ENCODE data around the gene DNAJC7. TPM values are rescaled to one million over a fixed set of nuclear protein-coding genes. Genes with fewer than 3 reads are reported as not detected.
A peak's percentile ranks its signal among the peaks of the same experiment; 100 is the strongest.
"Not testable (repeated sequence)": the region's sequence is repeated elsewhere in the genome, so short reads cannot be mapped to it uniquely, and the experiment has no call there.

DNAJC7 gene
- total RNA-seq, 2 experiments from 2014 or later: 86.6 to 94.8 TPM

DNA sequence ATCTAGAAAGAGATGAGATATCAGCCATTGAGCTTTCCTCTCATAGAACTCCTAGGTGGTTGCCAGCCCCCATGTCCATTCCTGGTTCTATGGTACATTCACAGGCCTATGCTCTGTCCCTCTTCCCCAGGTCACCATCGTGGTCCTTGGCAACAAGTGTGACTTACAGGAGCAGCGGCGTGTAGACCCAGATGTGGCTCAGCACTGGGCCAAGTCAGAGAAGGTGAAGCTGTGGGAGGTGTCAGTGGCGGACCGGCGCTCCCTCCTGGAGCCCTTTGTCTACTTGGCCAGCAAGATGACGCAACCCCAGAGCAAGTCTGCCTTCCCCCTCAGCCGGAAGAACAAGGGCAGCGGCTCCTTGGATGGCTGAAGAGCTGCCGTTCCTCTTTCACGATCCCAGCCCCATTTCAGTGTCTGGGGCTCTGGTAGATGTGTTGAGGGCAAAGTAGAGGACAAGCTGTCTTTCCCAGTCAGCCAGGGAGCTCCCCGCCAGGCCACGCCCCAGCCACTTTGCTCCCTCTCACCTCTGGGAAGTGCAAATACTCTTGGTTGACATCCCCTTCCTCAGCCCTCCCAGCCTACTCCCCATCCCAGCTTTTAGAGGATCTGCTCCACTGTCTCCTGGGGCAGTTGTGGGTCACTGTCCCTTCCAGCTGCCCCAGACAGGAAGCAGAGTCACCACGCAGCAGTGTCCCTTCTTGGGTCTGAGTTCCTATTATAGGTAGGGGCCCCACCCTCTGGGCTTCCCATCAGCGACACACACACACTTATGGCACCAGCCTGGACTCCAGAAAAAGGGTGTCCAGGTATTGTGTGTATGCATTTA is 6.5 kb upstream of the DNAJC7 start:
- H3K27me3 Mint-ChIP-seq: no peaks in the 10 kb centered on the region
- peaks cover 32% of the 10 kb centered on the region for H3K4me1 Mint-ChIP-seq
- H3K36me3 Mint-ChIP-seq (ENCODE audit: low read depth): peaks cover 20% of the 10 kb centered on the region
- intact Hi-C loops (cut with DNase I, micrococcal nuclease): loop anchor here in 1 of 2 experiments (2.0 kb wide), 3 partner anchors 43 to 383 kb away; partner anchors contain the start of gene KCNH4
- CTCF ChIA-PET: interaction anchor here (0.7 to 4.1 kb wide), 12 partner anchors 10 to 494 kb away, joined by 3 to 22 read pairs (median 3); partner anchors contain the start of genes DHX58 and KAT2A
- no peak overlapping the region for H3K4me3 Mint-ChIP-seq
- no peaks in the 10 kb centered on the region for H3K9me3 Mint-ChIP-seq (ENCODE audit: low read depth)
- ATAC-seq (no peak), DNase-seq (no peak)
- peak overlapping the region; percentile 66 for H3K27ac Mint-ChIP-seq
- POLR2A ChIA-PET: no interaction called here

DNA sequence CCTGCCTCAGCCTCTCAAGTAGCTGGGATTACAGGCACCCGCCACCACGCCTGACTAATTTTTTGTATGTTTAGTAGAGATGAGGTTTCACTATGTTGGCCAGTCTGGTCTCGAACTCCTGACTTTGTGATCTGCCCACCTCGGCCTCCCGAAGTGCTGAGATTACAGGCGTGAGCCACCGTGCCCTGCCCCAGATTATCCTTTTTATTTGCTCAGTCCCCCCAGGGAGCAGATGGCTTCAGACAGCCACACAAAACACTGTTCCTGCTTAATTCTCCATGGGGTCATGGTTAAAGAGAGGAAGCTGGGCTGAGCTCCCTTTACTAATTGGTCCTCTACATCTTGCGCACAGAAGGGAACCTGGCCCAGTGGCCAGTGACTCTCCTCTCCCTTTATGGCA is 3.6 kb upstream of the DNAJC7 start:
- peaks cover 45% of the 10 kb centered on the region for H3K4me1 Mint-ChIP-seq
- peaks cover 34% of the 10 kb centered on the region for H3K36me3 Mint-ChIP-seq (ENCODE audit: low read depth)

DNA sequence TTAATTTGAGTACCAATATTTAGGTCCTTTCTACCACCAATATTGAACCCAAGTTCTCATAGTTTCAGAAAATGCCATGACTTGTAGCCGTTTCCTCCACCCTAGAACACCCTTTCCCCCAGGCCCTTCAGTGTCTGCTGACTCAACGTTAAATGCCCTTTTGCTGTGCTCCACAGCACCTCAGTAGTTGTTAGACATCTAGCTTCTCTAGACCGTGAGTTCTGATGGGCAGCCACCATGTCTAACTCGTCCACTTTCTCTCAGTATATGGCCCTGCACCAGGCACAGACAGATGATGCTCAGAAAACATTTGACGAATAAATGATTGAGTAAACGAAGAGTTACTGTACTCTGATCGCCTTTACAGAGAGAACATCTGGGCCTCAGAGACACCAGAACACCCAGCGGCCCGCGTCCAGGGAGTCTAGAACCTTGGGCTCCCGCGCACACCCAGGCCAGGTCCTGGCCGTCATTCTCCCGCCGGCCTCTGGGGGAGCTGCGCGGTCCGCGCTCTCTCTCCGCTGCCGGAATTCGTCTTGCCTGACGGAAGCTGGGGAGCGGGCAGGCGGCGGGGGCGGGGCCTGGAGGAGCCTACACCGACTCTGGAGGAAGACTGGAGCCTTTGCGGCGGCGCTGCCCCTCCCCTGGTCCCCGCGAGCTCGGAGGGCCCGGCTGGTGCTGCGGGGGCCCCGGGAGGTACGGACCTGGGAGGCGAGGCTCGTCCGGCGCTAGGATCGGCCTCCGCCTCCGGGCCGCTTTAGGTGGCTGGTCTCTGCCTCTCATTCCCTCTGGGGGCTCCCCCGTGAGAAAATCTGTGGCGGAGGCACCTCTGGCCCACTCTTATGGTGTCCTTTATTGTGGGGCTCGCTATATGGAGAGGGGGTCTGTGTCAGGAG is 2.5 kb upstream of the DNAJC7 start, which contains the start of gene NKIRAS2:
TSS of gene NKIRAS2 (plus strand) at position 582 of the 896 bp plus-strand sequence. CDS start 1,488 bp downstream, outside the sequence.
- Mint-ChIP-seq H3K27me3 (no peaks in the 10 kb centered on the region), H3K9me3 (ENCODE audit: low read depth) (no peaks in the 10 kb centered on the region), H3K36me3 (ENCODE audit: low read depth) (peaks cover 42% of the 10 kb centered on the region), H3K27ac (peak within 1 kb of the TSS; percentile 88), H3K4me3 (peak within 1 kb of the TSS; percentile 100), H3K4me1 (peaks cover 52% of the 10 kb centered on the region)
- ChIA-PET CTCF (interaction anchor here (0.6 to 2.1 kb wide), 29 partner anchors 9 to 512 kb away, joined by 3 to 17 read pairs (median 4); partner anchors contain the start of genes CNP, DHX58, GHDC and ZNF385C), POLR2A (interaction anchor here (0.5 to 1.8 kb wide), 6 partner anchors 53 to 155 kb away, joined by 3 to 4 read pairs (median 3); partner anchors contain the start of genes ACLY, CNP, DHX58 and KLHL11)
- peak; percentile 78 for ATAC-seq
- peak; percentile 97 for DNase-seq
- intact Hi-C loops (cut with DNase I, micrococcal nuclease): loop anchor here (1.0 to 5.0 kb wide), 7 partner anchors 54 to 518 kb away; partner anchors contain the start of genes KLHL11 (in 1 of the 2), NAGLU (in 1 of the 2), ODAD4 (in 1 of the 2) and STAT5A (in 1 of the 2)

More for the DNA sequence above, 3.6 kb upstream of the DNAJC7 start:
- peak overlapping the region; percentile 86 for H3K4me3 Mint-ChIP-seq
- ATAC-seq; H3K27me3 Mint-ChIP-seq; DNase-seq; H3K9me3 Mint-ChIP-seq (ENCODE audit: low read depth): not testable (repeated sequence)
- CTCF ChIA-PET: interaction anchor here (0.7 to 2.1 kb wide), 11 partner anchors 10 to 163 kb away, joined by 3 to 17 read pairs (median 4); partner anchors contain the start of gene DHX58
- peak overlapping the region; percentile 76 for H3K27ac Mint-ChIP-seq
- POLR2A ChIA-PET: interaction anchor here (0.6 to 1.8 kb wide), 2 partner anchors 53 to 55 kb away, joined by 4 to 5 read pairs; partner anchors contain the start of gene CNP
- intact Hi-C loops (cut with DNase I, micrococcal nuclease): loop anchor here (1.0 kb wide), 3 partner anchors 56 to 95 kb away; partner anchors contain the start of gene ODAD4 (in 1 of the 2)

DNA sequence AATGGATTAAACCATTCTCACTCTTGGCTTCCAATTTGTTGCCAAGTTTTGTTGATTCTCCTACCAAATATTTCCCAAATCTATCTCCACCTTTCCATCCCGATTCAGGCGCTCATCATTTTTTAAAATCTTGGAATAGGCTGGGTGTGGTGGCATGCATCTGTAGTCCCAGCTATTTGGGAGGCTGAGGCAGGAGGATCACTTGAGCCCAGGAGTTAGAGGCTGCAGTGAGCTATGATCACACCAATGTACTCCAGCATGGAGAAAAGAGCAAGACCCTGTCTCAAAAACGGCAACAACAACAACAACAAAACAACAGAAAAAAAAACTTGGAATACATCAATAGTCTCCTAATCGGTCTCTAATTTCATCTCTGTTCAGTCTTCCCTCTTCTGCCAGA is 1.7 kb upstream of the DNAJC7 start:
- peak overlapping the region; percentile 72 for H3K27ac Mint-ChIP-seq
- H3K27me3 Mint-ChIP-seq: no peaks in the 10 kb centered on the region
- no peak for ATAC-seq
- ChIA-PET CTCF (interaction anchor here (0.5 to 2.3 kb wide), 14 partner anchors 10 to 1200 kb away, joined by 3 to 16 read pairs (median 5); partner anchors contain the start of genes CNP, KAT2A and ODAD4), POLR2A (interaction anchor here (1.8 kb wide), 1 partner anchor 53 kb away, joined by 4 read pairs; the partner anchor contains the start of gene CNP)
- H3K4me1 Mint-ChIP-seq: peaks cover 51% of the 10 kb centered on the region
- intact Hi-C loops (cut with DNase I, micrococcal nuclease): loop anchor here (5.0 kb wide), 4 partner anchors 152 to 518 kb away; partner anchors contain the start of genes KLHL11 (in 1 of the 2), NAGLU (in 1 of the 2) and STAT5A (in 1 of the 2)
- H3K4me3 Mint-ChIP-seq: peak overlapping the region; percentile 100
- peaks cover 38% of the 10 kb centered on the region for H3K36me3 Mint-ChIP-seq (ENCODE audit: low read depth)
- no peak for DNase-seq
- no peaks in the 10 kb centered on the region for H3K9me3 Mint-ChIP-seq (ENCODE audit: low read depth)

DNA sequence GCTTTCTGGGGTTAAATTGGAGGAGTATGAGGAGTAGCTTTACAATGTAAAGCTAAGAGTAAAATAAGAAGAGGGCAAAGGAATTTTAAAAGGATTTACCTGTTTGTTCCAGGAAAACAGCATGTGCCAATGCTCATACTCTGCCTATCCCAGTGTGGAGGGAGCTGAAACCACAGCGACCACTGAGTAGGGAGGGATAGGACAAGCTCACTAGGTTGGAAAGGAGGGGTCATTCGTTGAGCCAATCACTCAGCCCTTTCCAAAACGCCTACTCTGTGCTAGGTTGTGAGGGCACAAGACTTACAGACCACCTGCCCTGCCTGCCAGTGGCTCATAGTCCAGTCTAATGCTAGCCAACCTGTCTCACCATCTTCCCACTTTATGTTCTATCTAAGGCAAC is 1.1 kb upstream of the DNAJC7 start:
- Mint-ChIP-seq H3K27ac (peak overlapping the region; percentile 90), H3K36me3 (ENCODE audit: low read depth) (peaks cover 36% of the 10 kb centered on the region), H3K9me3 (ENCODE audit: low read depth) (no peaks in the 10 kb centered on the region), H3K4me3 (peak overlapping the region; percentile 100), H3K27me3 (no peaks in the 10 kb centered on the region), H3K4me1 (peaks cover 54% of the 10 kb centered on the region)
- intact Hi-C loops (cut with DNase I, micrococcal nuclease): loop anchor here (5.0 kb wide), 4 partner anchors 151 to 519 kb away; partner anchors contain the start of genes KLHL11 (in 1 of the 2), NAGLU (in 1 of the 2) and STAT5A (in 1 of the 2)
- DNase-seq (no peak), ATAC-seq (no peak)
- CTCF ChIA-PET: interaction anchor here (0.5 to 3.4 kb wide), 25 partner anchors 8 to 1199 kb away, joined by 3 to 18 read pairs (median 4); partner anchors contain the start of genes ACLY, DHX58, KAT2A and KCNH4
- POLR2A ChIA-PET: interaction anchor here (0.6 to 1.8 kb wide), 3 partner anchors 52 to 324 kb away, joined by 4 to 23 read pairs (median 8); partner anchors contain the start of gene CNP

DNA sequence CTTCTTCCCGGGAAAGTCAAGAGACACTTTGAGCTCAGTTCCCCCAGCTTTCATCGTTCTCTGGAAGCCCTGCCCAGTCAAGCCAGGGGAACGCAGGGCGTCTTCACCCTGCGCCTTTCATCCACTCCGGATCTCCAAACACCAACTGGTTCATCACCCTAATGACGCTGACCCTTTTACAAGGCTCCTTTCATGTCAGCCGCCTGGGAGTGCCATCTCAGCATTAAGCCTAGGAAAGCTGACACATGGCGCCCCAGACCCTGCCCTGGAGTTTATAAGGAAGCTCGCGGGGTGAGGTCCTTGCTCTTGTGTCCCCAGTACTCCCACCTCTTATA is 594 bp upstream of the DNAJC7 start:
- peak overlapping the region; percentile 100 for H3K4me3 Mint-ChIP-seq
- CTCF ChIA-PET: interaction anchor here (0.6 to 3.4 kb wide), 26 partner anchors 9 to 1531 kb away, joined by 3 to 18 read pairs (median 4); partner anchors contain the start of genes ACLY, DHX58, KAT2A and KCNH4
- H3K36me3 Mint-ChIP-seq (ENCODE audit: low read depth): peaks cover 36% of the 10 kb centered on the region
- no peaks in the 10 kb centered on the region for H3K27me3 Mint-ChIP-seq
- ATAC-seq: peak; percentile 34
- H3K9me3 Mint-ChIP-seq (ENCODE audit: low read depth): no peaks in the 10 kb centered on the region
- H3K4me1 Mint-ChIP-seq: peaks cover 58% of the 10 kb centered on the region
- DNase-seq: peak; percentile 58
- POLR2A ChIA-PET: interaction anchor here (0.6 to 1.8 kb wide), 9 partner anchors 51 to 325 kb away, joined by 3 to 23 read pairs (median 4); partner anchors contain the start of genes CNP and ODAD4
- intact Hi-C loops (cut with DNase I, micrococcal nuclease): loop anchor here (1.0 to 5.0 kb wide), 13 partner anchors 52 to 519 kb away; partner anchors contain the start of genes KLHL11 (in 2 of the 2), CNP (in 1 of the 2), KAT2A (in 1 of the 2) and KCNH4 (in 1 of the 2)
- H3K27ac Mint-ChIP-seq: peak overlapping the region; percentile 90

DNA sequence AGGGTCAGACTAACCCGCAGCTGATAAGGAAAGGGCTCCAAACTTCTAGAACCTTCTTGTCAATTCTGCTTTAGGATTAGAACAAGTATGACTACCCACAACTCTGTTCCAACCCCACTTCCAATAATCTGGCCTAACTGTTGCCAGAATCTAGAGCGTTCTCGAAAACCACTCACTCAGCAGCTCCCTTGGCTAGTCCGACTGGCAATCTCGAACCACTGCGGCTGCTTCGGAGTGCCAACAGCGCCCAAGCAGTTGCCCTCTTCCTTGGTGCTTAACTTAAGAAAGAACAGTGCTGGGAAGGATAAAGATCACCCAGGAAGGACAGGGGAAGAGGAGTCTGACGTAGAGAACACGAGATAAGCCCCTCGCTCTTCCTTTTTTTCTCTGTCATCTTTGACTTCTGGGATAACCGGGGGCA is 818 bp downstream of the DNAJC7 start:
- DNase-seq: peak; percentile 46
- peaks cover 66% of the 10 kb centered on the region for H3K4me1 Mint-ChIP-seq

DNA sequence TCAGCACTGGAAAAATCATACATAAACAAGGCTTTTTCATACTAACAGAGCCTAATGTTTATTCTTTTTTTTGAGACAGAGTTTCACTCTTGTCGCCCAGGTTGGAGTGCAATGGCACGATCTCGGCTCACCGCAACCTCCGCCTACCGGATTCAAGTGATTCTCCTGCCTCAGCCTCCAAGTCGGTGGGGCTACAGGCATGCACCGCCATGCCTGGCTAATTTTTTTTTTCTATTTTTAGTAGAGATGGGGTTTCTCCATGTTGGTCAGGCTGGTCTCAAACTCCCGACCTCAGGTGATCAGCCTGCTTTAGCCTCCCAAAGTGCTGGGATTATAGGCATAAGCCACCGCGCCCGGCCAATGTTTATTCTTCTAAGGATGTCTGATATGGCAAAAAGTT is 3.5 kb downstream of the DNAJC7 start:
- H3K4me1 Mint-ChIP-seq: peaks cover 63% of the 10 kb centered on the region
- H3K4me3 Mint-ChIP-seq; H3K27ac Mint-ChIP-seq; POLR2A ChIA-PET; intact Hi-C loops (cut with DNase I, micrococcal nuclease); ATAC-seq; DNase-seq; H3K27me3 Mint-ChIP-seq; H3K9me3 Mint-ChIP-seq (ENCODE audit: low read depth): not testable (repeated sequence)
- CTCF ChIA-PET: interaction anchor here (0.7 to 1.3 kb wide), 2 partner anchors 50 to 1117 kb away, joined by 3 to 9 read pairs; no protein-coding TSS in a partner anchor
- H3K36me3 Mint-ChIP-seq (ENCODE audit: low read depth): peaks cover 32% of the 10 kb centered on the region

More for the DNA sequence above, 818 bp downstream of the DNAJC7 start:
- ATAC-seq: no peak
- intact Hi-C loops (cut with DNase I, micrococcal nuclease): loop anchor here (2.0 to 5.0 kb wide), 6 partner anchors 149 to 521 kb away; partner anchors contain the start of genes KLHL11 (in 2 of the 2), KCNH4 (in 1 of the 2), NAGLU (in 1 of the 2) and STAT5A (in 1 of the 2)
- H3K9me3 Mint-ChIP-seq (ENCODE audit: low read depth): no peaks in the 10 kb centered on the region
- no peaks in the 10 kb centered on the region for H3K27me3 Mint-ChIP-seq
- peaks cover 31% of the 10 kb centered on the region for H3K36me3 Mint-ChIP-seq (ENCODE audit: low read depth)
- peak overlapping the region; percentile 100 for H3K4me3 Mint-ChIP-seq
- ChIA-PET POLR2A (interaction anchor here (0.7 to 1.7 kb wide), 3 partner anchors 26 to 98 kb away, joined by 3 to 5 read pairs (median 3); partner anchors contain the start of gene ACLY), CTCF (interaction anchor here (0.9 to 3.4 kb wide), 12 partner anchors 9 to 105 kb away, joined by 3 to 18 read pairs (median 4); partner anchors contain the start of genes DHX58, KAT2A and ODAD4)
- H3K27ac Mint-ChIP-seq: peak overlapping the region; percentile 99

DNA sequence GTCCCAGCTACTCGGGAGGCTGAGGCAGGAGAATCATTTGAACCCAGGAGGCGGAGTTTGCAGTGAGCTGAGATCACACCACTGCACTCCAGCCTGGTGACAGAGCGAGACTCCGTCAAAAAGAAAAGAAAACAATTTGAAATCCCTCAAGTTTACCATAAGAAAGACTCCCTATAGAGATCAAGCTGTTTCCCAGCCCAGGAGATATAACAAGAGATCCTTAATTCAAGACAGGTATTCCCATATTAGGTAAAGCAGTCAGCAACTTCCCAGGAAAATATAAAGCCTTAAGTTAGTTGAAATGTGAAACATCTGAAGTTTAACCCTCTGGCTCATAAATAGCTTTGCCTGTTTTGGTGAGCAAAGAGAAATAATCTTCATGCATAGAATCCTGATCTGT is 4.9 kb downstream of the DNAJC7 start:
- Mint-ChIP-seq H3K27ac (peak overlapping the region; percentile 5), H3K36me3 (ENCODE audit: low read depth) (peaks cover 32% of the 10 kb centered on the region), H3K4me1 (peaks cover 56% of the 10 kb centered on the region)
- ATAC-seq; H3K4me3 Mint-ChIP-seq; H3K9me3 Mint-ChIP-seq (ENCODE audit: low read depth); DNase-seq; intact Hi-C loops (cut with DNase I, micrococcal nuclease); H3K27me3 Mint-ChIP-seq: not testable (repeated sequence)
- POLR2A ChIA-PET: interaction anchor here (0.7 to 1.4 kb wide), 2 partner anchors 15 to 21 kb away, joined by 3 read pairs; no protein-coding TSS in a partner anchor
- CTCF ChIA-PET: interaction anchor here (0.5 to 1.3 kb wide), 5 partner anchors 10 to 518 kb away, joined by 3 to 9 read pairs (median 3); no protein-coding TSS in a partner anchor

Data from activated CD4-positive, alpha-beta T cell treated with anti-CD3 and anti-CD28 coated beads for 36 hours (primary cell).